H1 (cell line): Measurements from ENCODE around the gene IL1R1. TPM values are rescaled to one million over a fixed set of nuclear protein-coding genes. Genes with fewer than 3 reads are reported as not detected.

ENCODE experiments used
- SP4 ChIP-seq: IDR thresholded peaks from 2 replicates; pipeline ENCODE4 v1.6.1; 2012; ENCODE audit warnings: low read length, inconsistent platforms
- TAF1 ChIP-seq: IDR thresholded peaks from 2 replicates; pipeline ENCODE4 v1.6.1; 2011; ENCODE audit warnings: mild to moderate bottlenecking, low read depth, low read length
- polyA plus RNA-seq, 7 experiments: library from polyadenylated mRNA; depleted of rRNA in 3 of 7; stranded (reverse) in 5 of 7; unstranded in 2 of 7; fragments of >200 nt in 5 of 7; fragments of 200-250 nt in 2 of 7; gene quantifications; 1 replicate in 5 of 7; 2 replicates in 1 of 7; 4 replicates in 1 of 7; pipeline versions ENCODE4 v1.2.1 to v1.2.3, GENCODE V29; 2011 to 2013; ENCODE audit warnings: missing spikeins in 2 of 7, mixed read lengths in 2 of 7
- total RNA-seq: library from RNA; stranded (reverse); fragmentation: NEBNext Ultra II Directional; extraction: Animal tissue kit (Norgen Biotek cat#: 25700); gene quantifications from 2 replicates; pipeline ENCODE4 v1.2.1, GENCODE V29; 2021

Gene IL1R1
- total and polyA plus RNA-seq, 2 of the 8 experiments (the other 6 are each of a cell fraction or from before 2014, with no cell fraction given) = 0.34 to 0.47 TPM

DNA sequence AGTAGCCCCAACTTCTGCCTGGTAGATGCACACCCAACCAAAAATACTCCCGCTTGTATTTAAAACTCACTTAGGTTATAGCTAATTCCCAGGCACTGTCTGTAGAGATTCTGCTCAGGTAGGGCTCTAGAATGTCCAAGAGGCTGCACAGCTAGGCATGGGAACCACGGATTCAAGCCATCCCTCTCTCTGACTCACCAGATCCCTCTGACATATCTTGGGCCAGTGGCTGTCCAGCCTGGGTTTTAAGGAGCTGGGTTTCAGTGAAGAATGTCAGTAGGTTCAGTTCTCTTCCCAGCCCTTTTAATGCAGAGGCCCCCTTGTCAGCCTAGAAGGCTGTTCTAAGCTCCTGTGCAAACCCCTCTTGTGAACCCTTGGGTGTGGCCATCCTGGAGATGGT, 15.9 kb upstream of the IL1R1 start (continued):
- no peak for TF ChIP-seq TAF1
- TF ChIP-seq SP4 = no peak
